DOHH2 (cell line): ENCODE results near the gene CD1B.
"Not testable (repeated sequence)": the region's sequence is repeated elsewhere in the genome, so short reads cannot be mapped to it uniquely, and the experiment has no call there.

ENCODE experiments used
- EZH2phosphoT487 ChIP-seq: fragments of 200-600 bp; sonication (generic); IDR thresholded peaks from 2 replicates; pipeline ENCODE4 v1.6.1; 2017; ENCODE audit warnings: borderline replicate concordance, mild to moderate bottlenecking, antibody characterized with exemption, low read length, moderate library complexity, mixed read lengths
- TF ChIP-seq, protein P1 (sequence below): fragments of 200-600 bp; sonication (generic); IDR thresholded peaks from one replicate; pipeline ENCODE4 v1.5.1; 2014; ENCODE audit warnings: antibody characterized with exemption, mild to moderate bottlenecking, low read depth, low read length; ENCODE audit not compliant: poor library complexity, severe bottlenecking

DNA sequence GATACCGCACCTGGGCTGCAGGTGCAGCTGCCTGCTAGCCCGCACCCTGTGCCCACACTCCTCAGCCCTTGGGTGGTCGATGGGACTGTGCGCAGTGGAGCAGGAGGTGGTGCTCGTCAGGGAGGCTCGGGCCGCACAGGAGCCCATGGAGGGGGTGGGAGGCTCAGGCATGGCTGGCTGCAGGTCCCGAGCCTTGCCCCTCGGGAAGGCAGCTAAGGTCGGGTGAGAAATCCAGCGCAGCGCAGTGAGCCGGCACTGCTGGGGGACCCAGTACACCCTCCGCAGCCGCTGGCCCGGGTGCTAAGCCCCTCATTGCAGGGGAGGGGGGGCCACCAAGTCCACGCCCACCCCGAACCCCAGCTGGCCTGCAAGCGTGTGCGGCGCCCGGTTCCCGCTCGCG is 42.8 kb upstream of the CD1B start:
- TF ChIP-seq, protein P1, sequence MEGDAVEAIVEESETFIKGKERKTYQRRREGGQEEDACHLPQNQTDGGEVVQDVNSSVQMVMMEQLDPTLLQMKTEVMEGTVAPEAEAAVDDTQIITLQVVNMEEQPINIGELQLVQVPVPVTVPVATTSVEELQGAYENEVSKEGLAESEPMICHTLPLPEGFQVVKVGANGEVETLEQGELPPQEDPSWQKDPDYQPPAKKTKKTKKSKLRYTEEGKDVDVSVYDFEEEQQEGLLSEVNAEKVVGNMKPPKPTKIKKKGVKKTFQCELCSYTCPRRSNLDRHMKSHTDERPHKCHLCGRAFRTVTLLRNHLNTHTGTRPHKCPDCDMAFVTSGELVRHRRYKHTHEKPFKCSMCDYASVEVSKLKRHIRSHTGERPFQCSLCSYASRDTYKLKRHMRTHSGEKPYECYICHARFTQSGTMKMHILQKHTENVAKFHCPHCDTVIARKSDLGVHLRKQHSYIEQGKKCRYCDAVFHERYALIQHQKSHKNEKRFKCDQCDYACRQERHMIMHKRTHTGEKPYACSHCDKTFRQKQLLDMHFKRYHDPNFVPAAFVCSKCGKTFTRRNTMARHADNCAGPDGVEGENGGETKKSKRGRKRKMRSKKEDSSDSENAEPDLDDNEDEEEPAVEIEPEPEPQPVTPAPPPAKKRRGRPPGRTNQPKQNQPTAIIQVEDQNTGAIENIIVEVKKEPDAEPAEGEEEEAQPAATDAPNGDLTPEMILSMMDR, result not testable (repeated sequence)
- not testable (repeated sequence) for TF ChIP-seq EZH2phosphoT487
